ENCODE results near the gene RNU4-1.

DNA sequence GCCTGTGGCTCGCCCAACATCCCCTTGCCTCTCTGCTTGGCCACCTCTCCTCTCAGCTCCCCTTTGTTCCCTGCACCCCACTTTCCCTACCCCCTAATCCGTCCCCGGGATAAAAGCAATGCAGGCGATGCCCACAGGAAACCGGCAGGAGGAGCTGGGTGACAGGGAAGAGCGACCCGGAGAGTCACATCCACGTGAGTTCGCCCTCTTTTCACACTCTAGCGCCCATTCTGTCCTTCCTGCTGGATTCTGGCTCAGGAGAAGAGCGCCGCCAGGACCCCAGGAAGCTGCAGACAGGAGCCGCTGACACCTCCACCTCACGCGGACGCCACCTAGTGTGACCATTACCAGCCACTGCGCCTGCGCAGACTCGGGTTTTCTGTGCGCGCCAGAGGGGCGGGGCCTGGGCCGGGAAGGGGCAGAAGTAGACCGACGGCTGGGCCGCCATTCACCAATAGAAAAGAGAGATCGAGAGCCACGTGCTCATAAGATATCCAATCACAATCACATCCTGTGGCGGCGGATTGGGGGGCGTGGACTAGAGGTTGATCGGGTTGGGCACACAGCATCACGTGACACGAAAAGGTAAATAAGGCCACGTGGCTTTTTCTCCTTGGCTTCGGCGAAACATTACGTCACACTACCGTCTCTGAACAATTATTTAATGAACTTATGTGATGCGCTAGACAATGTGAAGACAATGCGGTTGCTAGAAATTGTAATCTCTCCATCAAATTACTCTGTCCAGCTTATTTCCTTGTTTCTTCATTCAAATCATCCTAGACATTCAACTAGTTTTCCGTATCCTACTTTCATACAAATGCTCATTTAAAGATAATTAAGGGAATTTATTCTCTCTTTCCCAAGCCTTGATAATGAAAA, 24.4 kb upstream of the RNU4-1 start:
- TF ChIP-seq, protein P1, sequence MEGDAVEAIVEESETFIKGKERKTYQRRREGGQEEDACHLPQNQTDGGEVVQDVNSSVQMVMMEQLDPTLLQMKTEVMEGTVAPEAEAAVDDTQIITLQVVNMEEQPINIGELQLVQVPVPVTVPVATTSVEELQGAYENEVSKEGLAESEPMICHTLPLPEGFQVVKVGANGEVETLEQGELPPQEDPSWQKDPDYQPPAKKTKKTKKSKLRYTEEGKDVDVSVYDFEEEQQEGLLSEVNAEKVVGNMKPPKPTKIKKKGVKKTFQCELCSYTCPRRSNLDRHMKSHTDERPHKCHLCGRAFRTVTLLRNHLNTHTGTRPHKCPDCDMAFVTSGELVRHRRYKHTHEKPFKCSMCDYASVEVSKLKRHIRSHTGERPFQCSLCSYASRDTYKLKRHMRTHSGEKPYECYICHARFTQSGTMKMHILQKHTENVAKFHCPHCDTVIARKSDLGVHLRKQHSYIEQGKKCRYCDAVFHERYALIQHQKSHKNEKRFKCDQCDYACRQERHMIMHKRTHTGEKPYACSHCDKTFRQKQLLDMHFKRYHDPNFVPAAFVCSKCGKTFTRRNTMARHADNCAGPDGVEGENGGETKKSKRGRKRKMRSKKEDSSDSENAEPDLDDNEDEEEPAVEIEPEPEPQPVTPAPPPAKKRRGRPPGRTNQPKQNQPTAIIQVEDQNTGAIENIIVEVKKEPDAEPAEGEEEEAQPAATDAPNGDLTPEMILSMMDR (IDR thresholded peaks at IDR 0.05 in 8 of 11, conservative IDR thresholded peaks at IDR 0.05 in 3 of 11): peak in 8 of 11 experiments; percentile 37 to 71 (median 55)
- TF ChIP-seq POLR2A (IDR thresholded peaks at IDR 0.05) (peak in 2 of 3 donors; percentile 10 to 69), POLR2AphosphoS5 (IDR thresholded peaks at IDR 0.05) (peak; percentile 95 to 98 (median 97))
